H1 (cell line): ENCODE data around the gene DYNLT1.

Experiments
- ATF3 ChIP-seq: IDR thresholded peaks from 2 replicates; pipeline ENCODE4 v1.6.1; 2011; ENCODE audit warnings: low read depth, mild to moderate bottlenecking, low read length; ENCODE audit not compliant: insufficient read depth
- BRCA1 ChIP-seq: IDR thresholded peaks from 2 replicates; pipeline ENCODE4 v1.6.1; 2012; ENCODE audit warnings: low read depth, low read length, improper control_type of control experiment
- CEBPB ChIP-seq: IDR thresholded peaks from 2 replicates; pipeline ENCODE4 v1.6.1; 2012; ENCODE audit warnings: low read depth, low read length
- CHD2 ChIP-seq: IDR thresholded peaks from 2 replicates; pipeline ENCODE4 v1.6.1; 2012; ENCODE audit warnings: low read length, improper control_type of control experiment
- CTCF ChIP-seq, 3 experiments: IDR thresholded peaks; 1 replicate in 2 of 3; 2 replicates in 1 of 3; pipeline versions ENCODE4 v1.5.1 to v1.6.1; 2011; ENCODE audit warnings: low read length in 3 of 3, mild to moderate bottlenecking in 3 of 3, inconsistent platforms in 2 of 3, low read depth in 1 of 3, moderate library complexity in 1 of 3; ENCODE audit not compliant: insufficient read depth in 1 of 3; ENCODE audit errors: control extremely low read depth in 1 of 3
- EZH2 ChIP-seq: fragments of 200-600 bp; sonication (generic); IDR thresholded peaks from 2 replicates; pipeline ENCODE4 v1.7.1; 2012; ENCODE audit warnings: low read depth, mild to moderate bottlenecking, moderate library complexity, low read length, inconsistent platforms; ENCODE audit not compliant: severe bottlenecking
- GTF2F1 ChIP-seq: IDR thresholded peaks from 2 replicates; pipeline ENCODE4 v1.6.1; 2012; ENCODE audit warnings: low read depth, low read length, improper control_type of control experiment, borderline replicate concordance
- HDAC2 ChIP-seq, 2 experiments: fragments of 300-600 bp in 1 of 2; sonication (generic) in 1 of 2; IDR thresholded peaks; 2 replicates each; pipeline ENCODE4 v1.6.1; 2011 to 2012; ENCODE audit warnings: low read depth in 2 of 2, low read length in 2 of 2, mild to moderate bottlenecking in 2 of 2, moderate library complexity in 2 of 2, borderline replicate concordance in 1 of 2, inconsistent platforms in 1 of 2
- KDM1A ChIP-seq: fragments of 200-600, 300-600 bp; sonication (generic); IDR thresholded peaks from 2 replicates; pipeline ENCODE4 v1.7.1; 2016; ENCODE audit warnings: mild to moderate bottlenecking, low read length, borderline replicate concordance
- MAFK ChIP-seq: IDR thresholded peaks from 2 replicates; pipeline ENCODE4 v1.6.1; 2012; ENCODE audit warnings: low read depth, mild to moderate bottlenecking, improper control_type of control experiment, low read length
- POLR2A ChIP-seq, 2 experiments: IDR thresholded peaks; 1 replicate in 1 of 2; 2 replicates in 1 of 2; pipeline ENCODE4 v1.6.1; 2011; ENCODE audit warnings: low read depth in 2 of 2, low read length in 2 of 2, mild to moderate bottlenecking in 2 of 2; ENCODE audit errors: control extremely low read depth in 1 of 2
- SP1 ChIP-seq: IDR thresholded peaks from 2 replicates; pipeline ENCODE4 v1.6.1; 2011; ENCODE audit warnings: low read depth, low read length
- YY1 ChIP-seq: IDR thresholded peaks from 2 replicates; pipeline ENCODE4 v1.6.1; 2011; ENCODE audit warnings: low read depth, mild to moderate bottlenecking, low read length
- ZNF274 ChIP-seq: IDR thresholded peaks from 2 replicates; pipeline ENCODE4 v1.7.0; 2012; ENCODE audit warnings: low read length, borderline replicate concordance; ENCODE audit errors: extremely low read depth

GRCh38 chr6:158605266-158605878, 39.2 kb downstream of the DYNLT1 start:
- TF ChIP-seq MAFK = no peak
- TF ChIP-seq CTCF (IDR thresholded peaks at IDR 0.05; ENCODE audit: control extremely low read depth in 1 of 3, insufficient read depth in 1 of 3, low read depth in 1 of 3, low read length in 3 of 3) = peak; percentile 43 to 84 (median 73)
- TF ChIP-seq KDM1A = no peak
- no peak for TF ChIP-seq SP1
- TF ChIP-seq EZH2 = no peak
- TF ChIP-seq BRCA1 = no peak
- TF ChIP-seq POLR2A (IDR thresholded peaks at IDR 0.05; ENCODE audit: control extremely low read depth in 1 of 2, low read depth in 2 of 2, low read length in 2 of 2) = no peak
- TF ChIP-seq ZNF274 = no peak
- TF ChIP-seq HDAC2 (IDR thresholded peaks at IDR 0.05; ENCODE audit: borderline replicate concordance in 1 of 2, low read depth in 2 of 2, low read length in 2 of 2) = no peak
- TF ChIP-seq CHD2 = no peak
- no peak for TF ChIP-seq ATF3
- TF ChIP-seq GTF2F1 = no peak
- no peak for TF ChIP-seq CEBPB
- no peak for TF ChIP-seq YY1
